Large intestine (tissue), 3 donors: ENCODE measurements around the gene PLEKHA1. TPM values are rescaled to one million over a fixed set of nuclear protein-coding genes. Genes with fewer than 3 reads are reported as not detected.

Source experiments
- DNase-seq, 2 donors: peaks; one replicate each; pipeline versions ENCODE4 v3.0.0 to v3.0.0-alpha.2; 2013
- H3K27ac ChIP-seq: one replicate; pipeline ENCODE4 v1.5.1; 2013; ENCODE audit warnings: low read length
- H3K27me3 ChIP-seq: 2 replicates; pipeline ENCODE4 v1.6.1; 2013; ENCODE audit warnings: low read length; ENCODE audit not compliant: control insufficient read depth, insufficient read depth
- H3K36me3 ChIP-seq: 2 replicates; pipeline ENCODE4 v1.6.1; 2013; ENCODE audit warnings: low read length; ENCODE audit not compliant: control insufficient read depth, insufficient read depth
- H3K4me1 ChIP-seq: one replicate; pipeline ENCODE4 v1.6.1; 2013; ENCODE audit warnings: low read length; ENCODE audit not compliant: control insufficient read depth, insufficient read depth
- H3K4me3 ChIP-seq: one replicate; pipeline ENCODE4 v1.5.1; 2013; ENCODE audit warnings: low read length
- H3K9me3 ChIP-seq: one replicate; pipeline ENCODE4 v1.6.1; 2013; ENCODE audit warnings: mild to moderate bottlenecking, low read depth, low read length, moderate library complexity; ENCODE audit not compliant: control insufficient read depth
- WGBS: methylation state at CpG from one replicate; pipeline ENCODE4 v1.1.5; 2013; ENCODE audit warnings: low lambda C conversion rate; ENCODE audit not compliant: insufficient coverage; 5-methylcytosine and 5-hydroxymethylcytosine counted together
- polyA plus RNA-seq: library from polyadenylated mRNA; unstranded; fragments of 120-200 nt; gene quantifications from one replicate; pipeline ENCODE4 v1.2.1, GENCODE V29; 2013

PLEKHA1 gene
- polyA plus RNA-seq, 1 donor = 65.6 TPM

GRCh38 chr10:122475591-122476332, 101.3 kb downstream of the PLEKHA1 start:
- H3K27ac ChIP-seq = no peak overlapping the region
- WGBS = no CpG with 5 or more reads among the region's 16 CpGs
- no peaks in the 10 kb centered on the region for H3K36me3 ChIP-seq
- DNase-seq = peak in 1 of 2 donors; percentile 45
- H3K4me1 ChIP-seq = peaks cover 16% of the 10 kb centered on the region
- H3K27me3 ChIP-seq = no peaks in the 10 kb centered on the region
- no peaks in the 10 kb centered on the region for H3K9me3 ChIP-seq
- no peak overlapping the region for H3K4me3 ChIP-seq

DNA sequence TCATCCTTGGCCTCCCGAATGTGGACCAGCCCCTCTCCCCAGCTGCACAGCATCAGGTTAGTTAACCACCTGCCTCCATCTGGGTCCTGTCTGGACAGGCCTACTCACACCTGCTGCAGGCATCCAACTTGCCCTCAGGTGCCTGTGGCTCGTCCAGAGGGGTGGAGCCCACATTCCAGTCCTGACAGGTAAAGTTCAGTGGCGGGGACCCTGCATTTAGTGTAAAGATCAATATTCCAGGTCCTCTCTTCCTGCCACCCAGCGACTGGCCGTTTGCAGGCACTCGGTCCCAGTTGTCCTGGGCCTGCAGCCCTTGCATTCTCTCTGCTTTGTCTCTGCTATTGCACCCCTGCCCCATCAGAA, 101.8 kb downstream of the PLEKHA1 start:
- no peaks in the 10 kb centered on the region for H3K36me3 ChIP-seq
- WGBS = no CpG with 5 or more reads among the region's 6 CpGs
- no peak for DNase-seq
- H3K27me3 ChIP-seq = no peaks in the 10 kb centered on the region
- H3K4me1 ChIP-seq = peaks cover 16% of the 10 kb centered on the region
- H3K27ac ChIP-seq = no peak overlapping the region
- H3K9me3 ChIP-seq = no peaks in the 10 kb centered on the region
- no peak overlapping the region for H3K4me3 ChIP-seq

- Histone ChIP-seq H3K4me1 (peaks cover 16% of the 10 kb centered on the region), H3K9me3 (no peaks in the 10 kb centered on the region), H3K4me3 (no peak overlapping the region), H3K36me3 (no peaks in the 10 kb centered on the region), H3K27ac (no peak overlapping the region), H3K27me3 (no peaks in the 10 kb centered on the region)
- WGBS = no CpG with 5 or more reads among the region's 5 CpGs
- DNase-seq = no peak
Measured at GRCh38 chr10:122477436-122477835, 102.9 kb downstream of the PLEKHA1 start.

DNA sequence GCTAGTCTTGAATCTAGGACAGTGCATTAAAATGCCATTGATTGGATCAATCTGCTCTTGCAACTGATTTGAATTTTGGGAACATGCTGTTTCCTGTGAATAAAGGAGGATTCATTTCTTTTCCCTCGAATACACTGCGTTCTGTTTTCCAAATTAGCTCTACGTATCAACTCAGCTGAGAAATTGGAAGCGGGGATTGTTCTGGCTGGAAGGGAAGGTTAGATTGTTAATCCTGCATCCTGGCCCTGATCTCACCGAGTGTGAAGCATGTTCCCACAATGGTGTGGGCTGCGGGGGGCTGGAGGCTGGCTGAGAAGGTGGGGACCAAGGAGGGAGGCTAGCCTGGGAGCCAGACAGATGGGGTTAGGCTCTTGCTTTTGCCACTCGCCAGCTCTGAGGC, 104.5 kb downstream of the PLEKHA1 start:
- Histone ChIP-seq H3K36me3 (no peaks in the 10 kb centered on the region), H3K4me1 (peaks cover 16% of the 10 kb centered on the region), H3K27ac (no peak overlapping the region), H3K27me3 (no peaks in the 10 kb centered on the region), H3K4me3 (no peak overlapping the region), H3K9me3 (no peaks in the 10 kb centered on the region)
- 100% methylated on average over 1 of the region's 7 CpGs for WGBS
- no peak for DNase-seq

- no peak for DNase-seq
- no peak overlapping the region for H3K27ac ChIP-seq
Measured at GRCh38 chr10:122480146-122480833, 105.8 kb downstream of the PLEKHA1 start.

GRCh38 chr10:122481296-122482056, 107.0 kb downstream of the PLEKHA1 start:
- WGBS = no CpG with 5 or more reads among the region's 6 CpGs
- no peak for DNase-seq
- H3K4me1 ChIP-seq = peaks cover 2% of the 10 kb centered on the region
- H3K4me3 ChIP-seq = no peak overlapping the region
- no peaks in the 10 kb centered on the region for H3K36me3 ChIP-seq
- H3K27ac ChIP-seq = no peak overlapping the region
- no peaks in the 10 kb centered on the region for H3K27me3 ChIP-seq
- H3K9me3 ChIP-seq = no peaks in the 10 kb centered on the region

More at GRCh38 chr10:122480146-122480833, 105.8 kb downstream of the PLEKHA1 start:
- H3K36me3 ChIP-seq = no peaks in the 10 kb centered on the region
- WGBS = no CpG with 5 or more reads among the region's 10 CpGs
- no peaks in the 10 kb centered on the region for H3K27me3 ChIP-seq
- H3K4me1 ChIP-seq = peaks cover 13% of the 10 kb centered on the region
- no peak overlapping the region for H3K4me3 ChIP-seq
- no peaks in the 10 kb centered on the region for H3K9me3 ChIP-seq

Other genes with a start within 250 kb of the PLEKHA1 start
- 0.79 TPM for gene BTBD16, start 103.4 kb upstream of the PLEKHA1 start, polyA plus RNA-seq
- 0.15 TPM for gene ARMS2, start 79.9 kb downstream of the PLEKHA1 start, polyA plus RNA-seq
- gene HTRA1, start 86.8 kb downstream of the PLEKHA1 start, polyA plus RNA-seq = 69.8 TPM
- 198 TPM for gene DMBT1, start 186.0 kb downstream of the PLEKHA1 start, polyA plus RNA-seq